H1 (cell line): Measurements from ENCODE around the gene SMIM31. TPM values are rescaled to one million over a fixed set of nuclear protein-coding genes. Genes with fewer than 3 reads are reported as not detected.

ENCODE experiments used
- CTCF ChIA-PET: fragments of 300-600 bp; sonication (Branson Sonifier 250); formaldehyde crosslinking; loops from one replicate; lab custom pipeline; 2021; ENCODE audit not compliant: partially characterized antibody; lab: Charles Lee
- POLR2A ChIA-PET: fragments of 300-600 bp; sonication (Branson Sonifier 250); formaldehyde crosslinking; loops from one replicate; lab custom pipeline; 2021; ENCODE audit warnings: inconsistent platforms; ENCODE audit not compliant: partially characterized antibody; lab: Charles Lee
- DNase-seq, 2 experiments: peaks; one replicate each; pipeline versions ENCODE4 v3.0.0 to v3.0.0-alpha.2; 2010 to 2022; ENCODE audit warnings: low spot score in 2 of 2, low read depth in 1 of 2, mixed read lengths in 1 of 2
- FAIRE-seq: peaks from 2 replicates; lab custom pipeline; 2011; peaks lifted over from hg19 to GRCh38; lab: Jason Lieb, UNC
- H2AFZ ChIP-seq: 2 replicates; pipeline ENCODE4 v1.8.1; 2012; ENCODE audit warnings: low read length, inconsistent platforms
- H2AK5ac ChIP-seq: 2 replicates; pipeline ENCODE4 v1.6.1; 2013; ENCODE audit warnings: low read depth, low read length
- H2BK120ac ChIP-seq: replicated peaks from 2 replicates; pipeline ENCODE3; 2013; ENCODE audit warnings: low read depth, low read length, inconsistent platforms
- H2BK12ac ChIP-seq: 2 replicates; pipeline ENCODE4 v1.6.1; 2013; ENCODE audit warnings: low read depth, low read length
- H2BK15ac ChIP-seq: 2 replicates; pipeline ENCODE4 v1.6.1; 2013; ENCODE audit warnings: low read length
- H2BK20ac ChIP-seq: 2 replicates; pipeline ENCODE4 v1.6.1; 2013; ENCODE audit warnings: low read length
- H2BK5ac ChIP-seq: 2 replicates; pipeline ENCODE4 v1.6.1; 2013; ENCODE audit warnings: low read depth, low read length
- H3K14ac ChIP-seq: 2 replicates; pipeline ENCODE4 v1.6.1; 2013; ENCODE audit warnings: inconsistent platforms; ENCODE audit not compliant: insufficient read length
- H3K18ac ChIP-seq: 2 replicates; pipeline ENCODE4 v1.6.1; 2013; ENCODE audit warnings: low read length; ENCODE audit errors: extremely low read depth
- H3K23ac ChIP-seq: 2 replicates; pipeline ENCODE4 v1.6.1; 2013; ENCODE audit warnings: inconsistent platforms; ENCODE audit not compliant: insufficient read length
- H3K23me2 ChIP-seq: 2 replicates; pipeline ENCODE4 v1.6.1; 2013; ENCODE audit warnings: low read depth, low read length
- H3K27ac ChIP-seq: 2 replicates; pipeline ENCODE4 v1.6.1; 2011; ENCODE audit warnings: low read depth, low read length, inconsistent platforms
- H3K27me3 ChIP-seq, 4 experiments: replicated peaks in 1 of 4; 1 replicate in 1 of 4; 2 replicates in 3 of 4; pipeline versions ENCODE4 v1.6.1 to v1.8.1; 2011 to 2013; ENCODE audit warnings: low read length in 3 of 4, mild to moderate bottlenecking in 3 of 4, inconsistent platforms in 2 of 4, mixed read lengths in 2 of 4, moderate library complexity in 1 of 4; ENCODE audit not compliant: control insufficient read depth in 3 of 4, insufficient read depth in 3 of 4; ENCODE audit errors: extremely low read depth in 1 of 4
- H3K36me3 ChIP-seq, 4 experiments: 2 replicates each; pipeline versions ENCODE4 v1.6.1 to v1.8.1; 2011 to 2013; ENCODE audit warnings: mild to moderate bottlenecking in 4 of 4, low read length in 3 of 4, moderate library complexity in 2 of 4, control low read depth in 1 of 4, inconsistent platforms in 1 of 4; ENCODE audit not compliant: insufficient read depth in 4 of 4, control insufficient read depth in 2 of 4
- H3K4ac ChIP-seq: replicated peaks from 2 replicates; pipeline ENCODE3; 2013; ENCODE audit warnings: low read length, low read depth, mixed read lengths, inconsistent platforms; ENCODE audit not compliant: insufficient read length
- H3K4me1 ChIP-seq, 4 experiments: replicated peaks in 1 of 4; 1 replicate in 1 of 4; 2 replicates in 3 of 4; pipeline versions ENCODE4 v1.6.1 to v1.8.1; 2011 to 2013; ENCODE audit warnings: low read length in 3 of 4, inconsistent platforms in 2 of 4, mixed read lengths in 1 of 4; ENCODE audit not compliant: insufficient read depth in 4 of 4, control insufficient read depth in 3 of 4
- H3K4me2 ChIP-seq, 2 experiments: 2 replicates each; pipeline versions ENCODE4 v1.6.1 to v1.8.1; 2011 to 2013; ENCODE audit warnings: low read depth in 2 of 2, low read length in 2 of 2, control low read depth in 1 of 2, inconsistent platforms in 1 of 2, mild to moderate bottlenecking in 1 of 2; ENCODE audit not compliant: insufficient read depth in 1 of 2
- H3K4me3 ChIP-seq, 4 experiments: fragments of 200-600, 300-600 bp in 1 of 4; sonication (generic), shearing (Covaris generic), sonication (Bioruptor Twin) in 1 of 4; 2 replicates each; pipeline versions ENCODE4 v1.5.1 to v1.8.1; 2011 to 2016; ENCODE audit warnings: low read length in 4 of 4, low read depth in 3 of 4, control low read depth in 2 of 4, inconsistent platforms in 2 of 4, mild to moderate bottlenecking in 2 of 4, mixed read lengths in 1 of 4, moderate library complexity in 1 of 4; ENCODE audit not compliant: insufficient read depth in 2 of 4; ENCODE audit errors: extremely low read depth in 1 of 4
- H3K56ac ChIP-seq: replicated peaks from 2 replicates; pipeline ENCODE3; 2013; ENCODE audit warnings: low read depth, mild to moderate bottlenecking, mixed read lengths, low read length, inconsistent platforms; ENCODE audit not compliant: insufficient read length
- H3K79me1 ChIP-seq: 2 replicates; pipeline ENCODE4 v1.6.1; 2013; ENCODE audit warnings: low read depth, low read length, control low read depth
- H3K79me2 ChIP-seq, 2 experiments: 2 replicates each; pipeline versions ENCODE4 v1.6.1 to v1.8.1; 2012 to 2013; ENCODE audit warnings: low read length in 2 of 2, mild to moderate bottlenecking in 2 of 2, inconsistent platforms in 1 of 2; ENCODE audit not compliant: insufficient read depth in 2 of 2, control insufficient read depth in 1 of 2
- H3K9ac ChIP-seq, 4 experiments: replicated peaks in 1 of 4; 1 replicate in 1 of 4; 2 replicates in 3 of 4; pipeline versions ENCODE4 v1.6.1 to v1.8.1; 2011 to 2013; ENCODE audit warnings: low read depth in 3 of 4, low read length in 3 of 4, control low read depth in 2 of 4, mild to moderate bottlenecking in 2 of 4, moderate library complexity in 2 of 4, inconsistent platforms in 1 of 4; ENCODE audit errors: extremely low read depth in 1 of 4
- H3K9me3 ChIP-seq, 2 experiments: 2 replicates each; pipeline versions ENCODE4 v1.6.1 to v1.8.1; 2012 to 2013; ENCODE audit warnings: mild to moderate bottlenecking in 2 of 2, moderate library complexity in 2 of 2, control low read depth in 1 of 2, inconsistent platforms in 1 of 2, low read depth in 1 of 2, low read length in 1 of 2, mixed read lengths in 1 of 2; ENCODE audit not compliant: insufficient read depth in 2 of 2
- H4K20me1 ChIP-seq, 2 experiments: replicated peaks in 1 of 2; 2 replicates each; pipeline versions ENCODE3 to v1.8.1; 2011 to 2013; ENCODE audit warnings: inconsistent platforms in 2 of 2, low read length in 2 of 2, mild to moderate bottlenecking in 1 of 2; ENCODE audit not compliant: insufficient read depth in 2 of 2, control insufficient read depth in 1 of 2
- H4K5ac ChIP-seq: 2 replicates; pipeline ENCODE4 v1.6.1; 2013; ENCODE audit warnings: low read length, low read depth, mixed read lengths, inconsistent platforms; ENCODE audit not compliant: insufficient read length
- H4K8ac ChIP-seq: 2 replicates; pipeline ENCODE4 v1.8.0; 2013; ENCODE audit warnings: mild to moderate bottlenecking, moderate library complexity, low read length, inconsistent platforms; ENCODE audit not compliant: insufficient read depth; ENCODE audit errors: extremely low read depth
- H4K91ac ChIP-seq: replicated peaks from 2 replicates; pipeline ENCODE3; 2013; ENCODE audit warnings: low read length, mixed read lengths, inconsistent platforms; ENCODE audit not compliant: insufficient read length
- TAF7 ChIP-seq: optimal IDR thresholded peaks from 2 replicates; pipeline ENCODE3; 2011; ENCODE audit warnings: low read depth, mild to moderate bottlenecking, inconsistent platforms, low read length, moderate library complexity, borderline replicate concordance
- TCF12 ChIP-seq: IDR thresholded peaks from 2 replicates; pipeline ENCODE4 v1.6.1; 2011; ENCODE audit warnings: low read depth, mild to moderate bottlenecking, low read length
- WGBS, 2 experiments: shearing (Covaris generic) in 1 of 2; methylation state at CpG; one replicate each; pipeline versions ENCODE4 v1.1.6 to v1.1.7; 2013 to 2015; ENCODE audit warnings: low lambda C conversion rate in 2 of 2, mixed read lengths in 2 of 2, inconsistent platforms in 1 of 2, low coverage in 1 of 2, missing lambda C conversion rate in 1 of 2; ENCODE audit not compliant: insufficient replicate concordance in 2 of 2, insufficient coverage in 1 of 2, insufficient read length in 1 of 2; ENCODE audit errors: extremely low coverage in 1 of 2, missing lambda C conversion rate in 1 of 2; 5-methylcytosine and 5-hydroxymethylcytosine counted together
- polyA plus RNA-seq, 7 experiments: library from polyadenylated mRNA; depleted of rRNA in 3 of 7; stranded (reverse) in 5 of 7; unstranded in 2 of 7; fragments of >200 nt in 5 of 7; fragments of 200-250 nt in 2 of 7; gene quantifications; 1 replicate in 5 of 7; 2 replicates in 1 of 7; 4 replicates in 1 of 7; pipeline versions ENCODE4 v1.2.1 to v1.2.3, GENCODE V29; 2011 to 2013; ENCODE audit warnings: missing spikeins in 2 of 7, mixed read lengths in 2 of 7
- small RNA-seq: library from polyadenylated mRNA; stranded (forward); fragments of <200 nt; extraction: miRNeasy Mini kit (QIAGEN cat#:217004); gene quantifications from one replicate; pipeline ENCODE3, GENCODE V24; 2013; ENCODE audit not compliant: insufficient read depth
- total RNA-seq: library from RNA; stranded (reverse); fragmentation: NEBNext Ultra II Directional; extraction: Animal tissue kit (Norgen Biotek cat#: 25700); gene quantifications from 2 replicates; pipeline ENCODE4 v1.2.1, GENCODE V29; 2021

The SMIM31 gene
- total and polyA plus RNA-seq, 2 of the 8 experiments (the other 6 are each of a cell fraction or from before 2014, with no cell fraction given), result not detected

GRCh38 chr4:164847967-164848649 is 94.2 kb downstream of the SMIM31 start:
- Histone ChIP-seq H3K4me3 (no peak overlapping the region), H2BK15ac (no peak overlapping the region), H3K79me2 (no peaks in the 10 kb centered on the region), H3K36me3 (no peaks in the 10 kb centered on the region), H4K5ac (no peak overlapping the region), H3K4ac (no peak overlapping the region), H2BK120ac (no peak overlapping the region), H4K20me1 (no peaks in the 10 kb centered on the region), H3K27me3 (no peaks in the 10 kb centered on the region), H2AFZ (no peak overlapping the region), H2BK12ac (no peak overlapping the region), H4K91ac (no peak overlapping the region), H4K8ac (no peak overlapping the region), H3K56ac (no peak overlapping the region), H3K23me2 (no peaks in the 10 kb centered on the region; the same call in 1 of the 2 replicates), H2BK20ac (no peak overlapping the region), H3K9me3 (no peaks in the 10 kb centered on the region), H3K27ac (no peak overlapping the region), H3K9ac (no peak overlapping the region), H2AK5ac (no peak overlapping the region), H3K23ac (no peak overlapping the region), H3K14ac (no peak overlapping the region), H2BK5ac (no peak overlapping the region), H3K79me1 (no peaks in the 10 kb centered on the region), H3K18ac (no peak overlapping the region), H3K4me2 (no peak overlapping the region), H3K4me1 (peaks cover 0 to 2% (median 0%) of the 10 kb centered on the region in 4 experiments; a peak in 2 of 7 replicates)
- 71% methylated on average over 2 of the region's 2 CpGs; no CpG with 5 or more reads in 1 of the 2 experiments for WGBS, 2 experiments
- ChIA-PET POLR2A (interaction anchor here (1.8 kb wide), 1 partner anchor 19 kb away, joined by 3 read pairs; no protein-coding TSS in a partner anchor), CTCF (interaction anchor here (0.7 to 1.0 kb wide), 3 partner anchors 21 to 87 kb away, joined by 3 to 4 read pairs (median 3); no protein-coding TSS in a partner anchor)
- FAIRE-seq (no peak), DNase-seq (no peak)
- TF ChIP-seq TAF7, result peak; percentile 53
- TF ChIP-seq TCF12, result no peak

Small RNAs within 50 kb of the gene (small RNA-seq; reads per million reads assigned to genes)
- not detected for gene RNU6-668P

Other genes with a start within 250 kb of the SMIM31 start
- 60.2 and 65.2 TPM in 2 replicates for gene APELA, start 123.0 kb downstream of the SMIM31 start, total RNA-seq
- gene APELA, start 123.0 kb downstream of the SMIM31 start, polyA plus RNA-seq (2011; rRNA removed), result 41.9 and 81.8 TPM in 2 replicates
- 4.1 and 5.0 TPM in 2 replicates for gene TRIM61, start 223.5 kb downstream of the SMIM31 start, total RNA-seq
- 0.05 and 0.18 TPM in 2 replicates for gene TRIM61, start 223.5 kb downstream of the SMIM31 start, polyA plus RNA-seq (2011; rRNA removed)